GM19467 (cell line): ENCODE measurements around the gene FGD4.

Experiments used
- ATAC-seq: cut with Tn5 transposase; IDR thresholded peaks from one replicate; pipeline ENCODE4 v1.9.1; 2021; ENCODE audit warnings: mild to moderate bottlenecking, moderate library complexity; ENCODE audit not compliant: unreplicated experiment

FGD4 gene

GRCh38 chr12:32402946-32403345 lies 3.6 kb downstream of the FGD4 start:
- ATAC-seq = no peak

- ATAC-seq = no peak
These were observed 8.4 kb downstream of the FGD4 start for GRCh38 chr12:32407795-32408194.

- no peak for ATAC-seq
These were observed 14.1 kb downstream of the FGD4 start for GRCh38 chr12:32413412-32413811.

GRCh38 chr12:32418221-32418620 lies 18.9 kb downstream of the FGD4 start:
- no peak for ATAC-seq

GRCh38 chr12:32418903-32419519 lies 19.7 kb downstream of the FGD4 start:
- ATAC-seq = no peak

- no peak for ATAC-seq
These were observed 20.2 kb downstream of the FGD4 start for GRCh38 chr12:32419520-32419960.

- ATAC-seq = no peak
These were observed 21.0 kb downstream of the FGD4 start for GRCh38 chr12:32420356-32420755.

GRCh38 chr12:32423559-32423958 lies 24.2 kb downstream of the FGD4 start:
- no peak for ATAC-seq

- no peak for ATAC-seq
These were observed 31.7 kb downstream of the FGD4 start for GRCh38 chr12:32431025-32431424.

- ATAC-seq = no peak
These were observed 36.8 kb downstream of the FGD4 start for GRCh38 chr12:32435921-32436705.

GRCh38 chr12:32437095-32437515 lies 37.7 kb downstream of the FGD4 start:
- no peak for ATAC-seq

- no peak for ATAC-seq
These were observed 40.9 kb downstream of the FGD4 start for GRCh38 chr12:32440120-32440865.

GRCh38 chr12:32443491-32443890 lies 44.1 kb downstream of the FGD4 start:
- no peak for ATAC-seq

- ATAC-seq = no peak
These were observed 45.5 kb downstream of the FGD4 start for GRCh38 chr12:32444895-32445294.

- ATAC-seq = no peak
These were observed 46.0 kb downstream of the FGD4 start for GRCh38 chr12:32445356-32445755.

- ATAC-seq = no peak
These were observed 47.2 kb downstream of the FGD4 start for GRCh38 chr12:32446316-32447119.

GRCh38 chr12:32448586-32448985 lies 49.2 kb downstream of the FGD4 start:
- ATAC-seq = no peak

- ATAC-seq = no peak
These were observed 51.0 kb downstream of the FGD4 start for GRCh38 chr12:32450363-32450762.

- no peak for ATAC-seq
These were observed 51.4 kb downstream of the FGD4 start for GRCh38 chr12:32450768-32451167.

GRCh38 chr12:32451816-32452215 lies 52.5 kb downstream of the FGD4 start:
- ATAC-seq = no peak

- ATAC-seq = no peak
These were observed 54.7 kb downstream of the FGD4 start for GRCh38 chr12:32454075-32454474.
